IMR-90 (cell line): ENCODE measurements around the gene LIG1. TPM values are rescaled to one million over a fixed set of nuclear protein-coding genes. Genes with fewer than 3 reads are reported as not detected.

Experiments used
- ATAC-seq: fragments of 200-7000 bp; cut with Tn5 transposase; 2 replicates; pipeline ENCODE4 v1.9.1; 2020; ENCODE audit warnings: low read depth, mild to moderate bottlenecking, moderate library complexity
- BruUV-seq: library from RNA; stranded (reverse); fragments of 400-500 nt; replicated peaks from 2 replicates; lab custom pipeline; 2021; lab: Mats Ljungman, UMichigan
- CTCF ChIA-PET: fragments of 300-600 bp; formaldehyde crosslinking; extraction: SDS; loops from one replicate; lab custom pipeline; 2021; ENCODE audit warnings: antibody characterized with exemption; lab: Yijun Ruan, JAX
- POLR2A ChIA-PET: fragments of 300-600 bp; sonication (Branson Sonifier 250); formaldehyde crosslinking; loops from one replicate; lab custom pipeline; 2022; ENCODE audit warnings: antibody characterized with exemption; ENCODE audit not compliant: unreplicated experiment; lab: Charles Lee
- DNase-seq: peaks from one replicate; pipeline ENCODE4 v3.0.0; 2013
- H2AFZ ChIP-seq: replicated peaks from 2 replicates; pipeline ENCODE3; 2013; ENCODE audit warnings: low read length, mild to moderate bottlenecking; ENCODE audit not compliant: poor library complexity
- H2AK5ac ChIP-seq: 2 replicates; pipeline ENCODE4 v1.6.1; 2013; ENCODE audit warnings: low read depth, low read length, inconsistent platforms
- H2AK9ac ChIP-seq: replicated peaks from 2 replicates; pipeline ENCODE3; 2013; ENCODE audit warnings: mild to moderate bottlenecking, low read depth, low read length, moderate library complexity; ENCODE audit not compliant: poor library complexity
- H2BK120ac ChIP-seq: 2 replicates; pipeline ENCODE4 v1.6.1; 2013; ENCODE audit warnings: low read depth, low read length, inconsistent platforms
- H2BK15ac ChIP-seq: 3 replicates; pipeline ENCODE4 v1.6.1; 2013; ENCODE audit warnings: low read depth, low read length, inconsistent platforms
- H2BK20ac ChIP-seq: 2 replicates; pipeline ENCODE4 v1.6.1; 2013; ENCODE audit warnings: low read depth, mild to moderate bottlenecking, inconsistent platforms, low read length, moderate library complexity
- H2BK5ac ChIP-seq: 2 replicates; pipeline ENCODE4 v1.6.1; 2013; ENCODE audit warnings: mild to moderate bottlenecking, low read depth, low read length, inconsistent platforms; ENCODE audit not compliant: poor library complexity, severe bottlenecking
- H3K14ac ChIP-seq: replicated peaks from 2 replicates; pipeline ENCODE4 v1.6.1; 2013; ENCODE audit warnings: low read depth, low read length, inconsistent platforms
- H3K18ac ChIP-seq: 2 replicates; pipeline ENCODE4 v1.6.1; 2013; ENCODE audit warnings: low read depth, low read length, control low read depth
- H3K23ac ChIP-seq: 2 replicates; pipeline ENCODE4 v1.6.1; 2013; ENCODE audit warnings: low read depth, low read length, inconsistent platforms
- H3K27ac ChIP-seq: 2 replicates; pipeline ENCODE4 v1.5.1; 2013; ENCODE audit warnings: mild to moderate bottlenecking, control low read depth, low read length; ENCODE audit not compliant: insufficient read depth
- H3K27me3 ChIP-seq: 2 replicates; pipeline ENCODE4 v1.6.1; 2013; ENCODE audit warnings: low read length; ENCODE audit not compliant: control insufficient read depth, insufficient read depth
- H3K36me3 ChIP-seq: 2 replicates; pipeline ENCODE4 v1.6.1; 2013; ENCODE audit warnings: low read length, mixed read lengths; ENCODE audit not compliant: control insufficient read depth, insufficient read depth
- H3K4ac ChIP-seq: 2 replicates; pipeline ENCODE4 v1.6.1; 2013; ENCODE audit warnings: low read depth, low read length, inconsistent platforms
- H3K4me1 ChIP-seq: 2 replicates; pipeline ENCODE4 v1.6.1; 2013; ENCODE audit warnings: low read length, mixed read lengths; ENCODE audit not compliant: control insufficient read depth, insufficient read depth
- H3K4me2 ChIP-seq: 2 replicates; pipeline ENCODE4 v1.6.1; 2013; ENCODE audit warnings: low read depth, mild to moderate bottlenecking, control low read depth, low read length, moderate library complexity
- H3K4me3 ChIP-seq: 2 replicates; pipeline ENCODE4 v1.5.1; 2013; ENCODE audit warnings: low read depth, mild to moderate bottlenecking, control low read depth, low read length, moderate library complexity; ENCODE audit not compliant: insufficient read depth
- H3K56ac ChIP-seq: 2 replicates; pipeline ENCODE4 v1.6.1; 2013; ENCODE audit warnings: low read length, inconsistent platforms; ENCODE audit not compliant: insufficient read depth; ENCODE audit errors: extremely low read depth
- H3K79me1 ChIP-seq, 2 experiments: 2 replicates each; pipeline ENCODE4 v1.6.1; 2013; ENCODE audit warnings: low read length in 2 of 2, inconsistent platforms in 1 of 2, low read depth in 1 of 2
- H3K9ac ChIP-seq: 2 replicates; pipeline ENCODE4 v1.6.1; 2013; ENCODE audit warnings: low read depth, low read length, control low read depth
- H3K9me1 ChIP-seq: 2 replicates; pipeline ENCODE4 v1.6.1; 2013; ENCODE audit warnings: low read length, inconsistent platforms; ENCODE audit not compliant: insufficient read depth
- H3K9me3 ChIP-seq: 2 replicates; pipeline ENCODE4 v1.6.1; 2013; ENCODE audit warnings: low read length; ENCODE audit not compliant: control insufficient read depth, insufficient read depth
- H4K20me1 ChIP-seq: 2 replicates; pipeline ENCODE4 v1.6.1; 2013; ENCODE audit warnings: low read length, inconsistent platforms; ENCODE audit not compliant: insufficient read depth
- H4K5ac ChIP-seq: 2 replicates; pipeline ENCODE4 v1.6.1; 2013; ENCODE audit warnings: mild to moderate bottlenecking, low read depth, low read length, control low read depth
- H4K8ac ChIP-seq, 2 experiments: 2 replicates each; pipeline ENCODE4 v1.6.1; 2013; ENCODE audit warnings: low read depth in 2 of 2, low read length in 2 of 2, control low read depth in 1 of 2, inconsistent platforms in 1 of 2
- H4K91ac ChIP-seq: 2 replicates; pipeline ENCODE4 v1.6.1; 2013; ENCODE audit warnings: low read depth, low read length, inconsistent platforms; ENCODE audit not compliant: insufficient read depth
- CEBPB ChIP-seq: IDR thresholded peaks from 2 replicates; pipeline ENCODE4 v1.6.1; 2012; ENCODE audit warnings: low read depth, low read length, improper control_type of control experiment
- CHD1 ChIP-seq: IDR thresholded peaks from 2 replicates; pipeline ENCODE4 v1.6.1; 2012; ENCODE audit warnings: low read depth, low read length, improper control_type of control experiment
- FOS ChIP-seq: fragments of 150-350 bp; IDR thresholded peaks from 2 replicates; pipeline ENCODE4 v1.6.1; 2016; ENCODE audit warnings: low read depth, low read length
- MAFK ChIP-seq: IDR thresholded peaks from 2 replicates; pipeline ENCODE4 v1.6.1; 2012; ENCODE audit warnings: low read depth, low read length, improper control_type of control experiment
- MAZ ChIP-seq: IDR thresholded peaks from 2 replicates; pipeline ENCODE4 v1.6.1; 2012; ENCODE audit warnings: low read depth, mild to moderate bottlenecking, low read length, improper control_type of control experiment, moderate library complexity, borderline replicate concordance
- MXI1 ChIP-seq: IDR thresholded peaks from 2 replicates; pipeline ENCODE4 v1.6.1; 2012; ENCODE audit warnings: low read depth, mild to moderate bottlenecking, low read length, moderate library complexity, borderline replicate concordance
- POLR2A ChIP-seq: IDR thresholded peaks from 2 replicates; pipeline ENCODE4 v1.6.1; 2012; ENCODE audit warnings: mild to moderate bottlenecking, low read depth, low read length
- SMC3 ChIP-seq: fragments of 150-350 bp; IDR thresholded peaks from 2 replicates; pipeline ENCODE4 v1.6.1; 2016; ENCODE audit warnings: low read depth, mild to moderate bottlenecking, antibody characterized with exemption, low read length, moderate library complexity
- WGBS, 2 experiments: methylation state at CpG; one replicate each; pipeline versions ENCODE4 v1.1.5 to v1.1.7; 2013; ENCODE audit warnings: missing lambda C conversion rate in 2 of 2; ENCODE audit not compliant: insufficient read length in 1 of 2; ENCODE audit errors: extremely low coverage in 2 of 2; 5-methylcytosine and 5-hydroxymethylcytosine counted together
- dilution Hi-C: fragments of 300-500 bp; cut with HindIII; formaldehyde crosslinking; loops from one replicate; pipeline ENCODE4 v1.14.3; 2018; ENCODE audit warnings: low sequenced_read_pairs; ENCODE audit not compliant: unreplicated experiment
- in situ Hi-C: fragments of 300-500 bp; cut with MboI; formaldehyde crosslinking; loops from 3 replicates; pipeline ENCODE4 v1.14.3; 2019; ENCODE audit warnings: low sequenced_read_pairs, inconsistent platforms, mixed read lengths
- intact Hi-C: fragments of 100-400 bp; cut with micrococcal nuclease; formaldehyde crosslinking; loops from 2 replicates; pipeline ENCODE4 v1.10.0; 2022
- polyA plus RNA-seq, 3 experiments: library from polyadenylated mRNA; depleted of rRNA; stranded (reverse); fragments of >200 nt; gene quantifications; 2 replicates each; pipeline ENCODE4 v1.2.3, GENCODE V29; 2012; ENCODE audit warnings: low replicate concordance in 1 of 3
- total RNA-seq: library from RNA; depleted of rRNA; stranded (reverse); fragments of >200 nt; gene quantifications from 2 replicates; pipeline ENCODE4 v1.2.3, GENCODE V29; 2012
- TF ChIP-seq, protein P1 (sequence below): fragments of 150-350 bp; IDR thresholded peaks from 2 replicates; pipeline ENCODE4 v1.6.1; 2017; ENCODE audit warnings: mild to moderate bottlenecking, antibody characterized with exemption, low read length, low read depth
- TF ChIP-seq, protein P2 (sequence below): conservative IDR thresholded peaks from 2 replicates; pipeline ENCODE4 v1.5.1; 2012; ENCODE audit warnings: mild to moderate bottlenecking, low read depth, low read length, improper control_type of control experiment

Gene LIG1
- total and polyA plus RNA-seq, 2 of the 4 experiments (the other 2 are of a cell fraction): 24.9 to 34.0 TPM

DNA sequence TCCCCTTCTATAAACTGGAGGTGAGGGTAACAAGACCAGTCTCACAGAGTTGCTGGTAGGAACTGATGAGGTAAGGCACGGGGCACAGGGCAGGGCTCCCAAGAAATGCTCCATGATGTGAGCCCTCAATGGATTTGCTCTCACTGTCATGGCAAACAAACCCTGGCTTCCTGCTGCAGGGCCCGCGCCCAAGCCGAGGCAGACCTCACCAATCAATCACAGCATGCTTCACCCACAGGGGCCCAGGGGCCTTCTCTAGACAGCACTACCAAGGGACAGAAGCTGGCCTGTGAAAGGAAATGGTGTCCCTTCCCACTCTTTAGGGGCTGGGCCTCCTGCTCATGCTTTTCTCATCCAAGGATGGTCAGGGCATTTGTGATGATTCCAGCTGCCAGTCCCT is 33.6 kb downstream of the LIG1 start:
- Histone ChIP-seq H3K9ac (no peak overlapping the region), H3K18ac (no peak overlapping the region), H3K56ac (no peak overlapping the region), H3K4me1 (no peaks in the 10 kb centered on the region), H3K27me3 (no peaks in the 10 kb centered on the region), H2BK20ac (no peak overlapping the region), H3K14ac (no peak overlapping the region), H4K91ac (no peak overlapping the region), H2AK5ac (no peak overlapping the region), H3K9me3 (no peaks in the 10 kb centered on the region), H2BK120ac (no peak overlapping the region), H2AFZ (no peak overlapping the region), H3K79me1 (no peaks in the 10 kb centered on the region), H4K8ac (no peak overlapping the region), H3K27ac (no peak overlapping the region), H3K4me3 (no peak overlapping the region), H2AK9ac (no peak overlapping the region), H3K9me1 (no peaks in the 10 kb centered on the region), H2BK5ac (no peak overlapping the region), H3K23ac (no peak overlapping the region), H3K4ac (no peak overlapping the region), H3K36me3 (peaks cover 12% of the 10 kb centered on the region), H3K4me2 (no peak overlapping the region), H4K20me1 (no peaks in the 10 kb centered on the region; the same call in 1 of the 2 replicates), H4K5ac (no peak overlapping the region), H2BK15ac (no peak overlapping the region)
- 100% methylated on average over 1 of the region's 4 CpGs; no CpG with 5 or more reads in 1 of the 2 experiments for WGBS, 2 experiments
- in situ Hi-C loops (no loop called here), dilution Hi-C loops (no loop called here), intact Hi-C loops (no loop called here)
- ChIA-PET POLR2A (no interaction called here), CTCF (no interaction called here)
- ATAC-seq (no peak), DNase-seq (no peak)
- BruUV-seq: no TSS peak
- no peak for TF ChIP-seq SMC3
- TF ChIP-seq, protein P1, sequence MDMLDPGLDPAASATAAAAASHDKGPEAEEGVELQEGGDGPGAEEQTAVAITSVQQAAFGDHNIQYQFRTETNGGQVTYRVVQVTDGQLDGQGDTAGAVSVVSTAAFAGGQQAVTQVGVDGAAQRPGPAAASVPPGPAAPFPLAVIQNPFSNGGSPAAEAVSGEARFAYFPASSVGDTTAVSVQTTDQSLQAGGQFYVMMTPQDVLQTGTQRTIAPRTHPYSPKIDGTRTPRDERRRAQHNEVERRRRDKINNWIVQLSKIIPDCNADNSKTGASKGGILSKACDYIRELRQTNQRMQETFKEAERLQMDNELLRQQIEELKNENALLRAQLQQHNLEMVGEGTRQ: no peak
- TF ChIP-seq FOS: no peak
- TF ChIP-seq POLR2A: no peak
- TF ChIP-seq MAZ: no peak
- no peak for TF ChIP-seq CHD1
- no peak for TF ChIP-seq MAFK
- no peak for TF ChIP-seq MXI1
- TF ChIP-seq, protein P2, sequence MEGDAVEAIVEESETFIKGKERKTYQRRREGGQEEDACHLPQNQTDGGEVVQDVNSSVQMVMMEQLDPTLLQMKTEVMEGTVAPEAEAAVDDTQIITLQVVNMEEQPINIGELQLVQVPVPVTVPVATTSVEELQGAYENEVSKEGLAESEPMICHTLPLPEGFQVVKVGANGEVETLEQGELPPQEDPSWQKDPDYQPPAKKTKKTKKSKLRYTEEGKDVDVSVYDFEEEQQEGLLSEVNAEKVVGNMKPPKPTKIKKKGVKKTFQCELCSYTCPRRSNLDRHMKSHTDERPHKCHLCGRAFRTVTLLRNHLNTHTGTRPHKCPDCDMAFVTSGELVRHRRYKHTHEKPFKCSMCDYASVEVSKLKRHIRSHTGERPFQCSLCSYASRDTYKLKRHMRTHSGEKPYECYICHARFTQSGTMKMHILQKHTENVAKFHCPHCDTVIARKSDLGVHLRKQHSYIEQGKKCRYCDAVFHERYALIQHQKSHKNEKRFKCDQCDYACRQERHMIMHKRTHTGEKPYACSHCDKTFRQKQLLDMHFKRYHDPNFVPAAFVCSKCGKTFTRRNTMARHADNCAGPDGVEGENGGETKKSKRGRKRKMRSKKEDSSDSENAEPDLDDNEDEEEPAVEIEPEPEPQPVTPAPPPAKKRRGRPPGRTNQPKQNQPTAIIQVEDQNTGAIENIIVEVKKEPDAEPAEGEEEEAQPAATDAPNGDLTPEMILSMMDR: no peak
- no peak for TF ChIP-seq CEBPB
